Dermis microvascular lymphatic vessel endothelial cell (primary cell): Measurements from ENCODE around the gene BCL3. TPM values are rescaled to one million over a fixed set of nuclear protein-coding genes. Genes with fewer than 3 reads are reported as not detected.
A peak's percentile ranks its signal among the peaks of the same experiment; 100 is the strongest.
"Not testable (repeated sequence)": the region's sequence is repeated elsewhere in the genome, so short reads cannot be mapped to it uniquely, and the experiment has no call there.

ENCODE experiments used
- DNase-seq, 2 donors: peaks; one replicate each; pipeline versions ENCODE4 v3.0.0 to v3.0.0-alpha.2; 2010; ENCODE audit warnings: low read depth in 2 of 2
- total RNA-seq: library from RNA; depleted of rRNA; stranded (reverse); fragments of >200 nt; gene quantifications from 2 replicates; pipeline ENCODE4 v1.2.1, GENCODE V29; 2014

The BCL3 gene
- total RNA-seq, 1 donor from 2014 or later = 1.4 TPM

DNA sequence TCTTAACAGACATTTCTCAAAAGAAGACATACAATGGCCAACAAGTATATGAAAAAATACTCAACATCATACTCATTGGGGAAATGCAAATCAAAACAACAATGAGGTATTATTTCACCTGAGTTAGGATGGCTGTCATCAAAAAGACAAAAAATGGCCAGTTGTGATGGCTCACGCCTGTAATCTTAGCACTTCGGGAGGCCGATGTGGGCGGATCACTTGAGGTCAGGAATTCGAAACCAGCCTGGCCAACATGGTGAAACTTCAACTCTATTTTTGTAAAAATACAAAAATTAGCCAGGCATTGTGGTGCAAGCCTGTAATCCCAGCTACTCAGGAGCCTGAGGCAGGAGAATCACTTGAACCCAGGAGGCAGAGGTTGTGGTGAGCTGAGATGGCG, 27.6 kb upstream of the BCL3 start:
- DNase-seq = no peak

DNA sequence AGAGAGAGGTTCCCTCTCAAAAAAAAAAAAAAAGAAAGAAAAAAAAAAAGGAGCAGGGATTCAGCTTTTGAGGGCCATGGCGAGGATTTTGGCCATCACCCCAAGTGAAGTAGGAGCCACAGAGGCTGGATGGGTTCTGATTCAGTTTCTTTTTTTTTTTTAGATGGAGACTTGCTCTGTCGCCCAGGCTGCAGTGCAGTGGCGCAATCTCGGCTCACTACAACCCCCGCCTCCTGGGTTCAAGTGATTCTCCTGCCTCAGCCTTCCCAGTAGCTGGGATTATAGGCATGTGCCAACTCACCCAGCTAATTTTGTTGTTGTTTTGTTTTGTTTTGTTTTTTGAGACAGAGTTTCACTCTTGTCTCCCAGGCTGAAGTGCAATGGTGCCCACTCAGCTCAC, 27.1 kb upstream of the BCL3 start:
- DNase-seq = not testable (repeated sequence)

DNA sequence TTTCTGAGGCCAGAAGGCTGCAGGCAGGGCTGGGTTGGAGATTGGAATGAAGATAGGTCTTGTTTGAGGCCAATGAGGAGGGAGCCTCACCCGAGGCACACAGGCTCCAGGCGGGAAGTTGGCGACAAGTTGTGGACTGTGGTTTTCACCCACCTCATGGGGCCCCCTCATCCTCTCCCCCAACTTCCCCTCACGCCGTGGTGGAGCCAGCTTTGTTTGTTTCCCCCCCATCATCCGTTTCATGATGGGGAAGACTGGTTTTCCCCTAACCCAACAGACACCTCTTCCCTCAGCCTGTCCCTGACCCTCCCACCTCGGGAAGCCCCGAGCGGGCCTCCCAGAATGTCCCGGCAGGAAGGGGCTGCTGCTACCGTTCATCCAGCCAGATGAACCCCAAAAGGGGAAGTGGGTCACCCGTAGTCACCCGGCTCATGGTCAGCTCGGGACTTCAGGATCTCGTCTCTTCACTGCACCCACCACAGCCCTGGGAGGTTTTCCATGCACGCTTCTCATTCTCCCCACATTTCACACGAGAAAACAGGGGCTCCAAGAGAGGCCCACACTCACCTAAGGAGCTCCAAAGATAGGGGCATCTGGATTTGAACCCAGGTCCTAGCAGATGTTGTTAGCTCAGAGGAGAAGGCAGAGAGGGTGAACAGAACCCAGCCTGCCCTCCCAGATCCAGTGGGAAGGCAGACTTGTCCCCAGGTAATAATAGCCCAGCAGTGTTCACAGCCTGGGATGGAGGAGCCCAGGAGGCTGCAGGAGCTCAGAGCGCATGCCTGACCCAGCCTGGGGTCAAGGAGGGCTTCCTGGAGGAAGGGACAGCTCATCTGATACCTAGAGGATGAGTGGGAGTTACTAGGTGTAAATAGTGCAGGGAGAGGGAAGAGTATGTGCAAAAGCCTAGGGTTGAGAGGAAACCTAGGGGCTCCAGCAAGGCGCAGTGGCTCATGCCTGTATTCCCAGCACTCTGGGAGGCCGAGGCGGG, 26.1 kb upstream of the BCL3 start:
- DNase-seq = peak; percentile 18 to 79

DNA sequence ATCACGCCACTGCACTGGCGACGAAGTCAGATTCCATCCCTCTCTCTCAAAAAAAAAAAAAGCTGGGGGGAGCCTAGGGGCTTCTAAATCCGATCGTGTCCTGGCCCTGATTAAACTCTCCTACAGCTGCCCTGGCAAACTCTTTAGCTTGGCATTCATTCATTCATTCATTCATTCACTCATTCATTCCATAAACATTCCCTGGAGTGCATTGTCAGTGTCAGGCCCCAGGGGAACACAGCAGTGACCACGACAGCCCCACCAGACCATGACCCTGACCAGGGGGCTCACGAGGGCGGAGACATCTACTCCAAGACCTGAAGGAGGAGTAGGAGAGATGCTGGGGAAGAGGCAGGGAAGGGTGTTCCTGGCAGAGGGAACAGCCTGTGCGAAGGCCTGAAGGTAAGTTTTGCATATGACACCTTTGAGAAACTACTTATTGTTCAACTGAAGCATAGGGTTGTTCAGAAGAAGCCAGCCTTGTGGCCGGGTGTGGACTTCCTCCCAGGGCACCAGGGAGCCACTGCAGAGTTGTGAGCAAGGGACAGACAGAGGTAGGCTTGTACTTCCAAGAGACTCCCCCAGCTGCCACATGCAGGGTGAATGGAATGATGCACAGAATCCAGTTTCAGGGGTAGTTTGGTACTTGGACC, 25.1 kb upstream of the BCL3 start:
- DNase-seq = no peak

DNA sequence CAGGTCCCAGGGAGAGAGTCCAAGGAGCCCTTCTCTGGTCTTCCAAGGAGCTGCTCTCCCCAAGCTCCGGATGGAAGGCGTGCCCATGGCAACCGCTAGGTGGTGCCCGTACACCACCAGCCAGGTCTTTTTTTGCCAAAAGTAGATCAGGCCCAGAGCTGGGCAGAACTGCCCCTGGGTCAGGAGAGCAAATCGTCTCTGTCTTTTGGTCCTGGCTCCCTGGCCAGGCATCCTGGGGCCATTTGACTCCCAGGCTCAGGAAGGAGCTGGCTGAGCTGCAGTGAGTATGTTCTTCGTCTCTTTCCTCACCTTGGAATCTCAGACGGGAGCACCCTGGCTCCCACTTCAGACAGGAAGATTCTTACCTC, 24.6 kb upstream of the BCL3 start:
- DNase-seq = peak; percentile 32 to 77

DNA sequence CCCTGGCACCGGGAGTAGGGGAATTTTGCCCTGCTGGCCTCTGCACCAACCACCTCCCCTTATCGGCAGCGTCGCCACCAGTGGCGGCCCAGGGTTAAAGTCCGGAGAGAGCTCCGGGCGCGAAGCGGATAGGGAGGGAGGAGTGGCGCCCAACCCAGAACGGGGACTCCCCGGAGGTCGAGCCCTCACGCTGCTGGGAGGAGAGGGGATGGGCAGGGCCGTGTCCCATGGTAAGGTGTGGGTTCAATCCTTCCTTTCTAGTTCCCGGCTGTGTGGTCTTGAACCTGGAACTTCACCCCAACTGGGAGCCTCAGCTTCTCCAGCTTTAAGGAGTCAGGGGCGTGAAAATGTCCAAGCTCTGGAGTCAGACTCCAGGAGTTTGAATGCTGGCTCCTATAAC, 23.3 kb upstream of the BCL3 start:
- DNase-seq = peak in 1 of 2 donors; percentile 33

DNA sequence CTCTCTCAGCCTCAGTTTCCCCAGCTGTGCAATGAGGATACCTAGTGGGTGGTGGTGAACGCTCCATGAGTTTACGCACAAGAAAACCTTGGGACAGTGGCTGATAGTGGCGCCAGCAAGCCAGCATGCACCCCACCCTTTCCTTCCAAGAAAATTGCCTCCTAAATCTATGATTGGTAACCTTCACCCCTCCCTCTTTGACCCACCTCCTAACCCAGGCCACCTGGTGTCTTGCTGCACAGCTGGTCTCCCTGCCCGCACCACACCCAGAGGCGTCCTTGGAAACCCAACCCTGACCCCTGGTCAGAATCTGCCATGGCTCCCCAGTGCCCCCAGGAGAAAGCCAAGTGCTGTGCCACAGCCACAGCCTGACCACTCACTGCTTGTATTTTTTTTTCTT, 22.8 kb upstream of the BCL3 start:
- DNase-seq = no peak

DNA sequence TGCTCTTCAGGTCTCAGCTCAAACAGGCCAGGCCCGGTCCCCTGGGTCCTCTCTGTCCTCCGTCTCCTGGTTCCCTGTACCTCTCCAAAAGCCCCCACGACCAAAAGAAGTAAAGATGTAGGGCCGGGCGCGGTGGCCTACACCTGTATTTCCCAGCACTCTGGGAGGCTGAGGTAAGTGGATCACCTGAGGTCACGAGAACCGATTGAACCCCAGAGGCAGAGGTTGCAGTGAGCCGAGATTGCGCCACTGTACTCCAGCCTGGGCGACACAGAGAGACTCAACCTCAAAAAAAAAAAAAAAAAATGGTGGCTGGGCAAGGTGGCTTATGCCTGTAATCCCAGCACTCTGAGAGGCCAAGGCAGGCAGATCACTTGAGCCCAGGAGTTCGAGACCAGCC, 22.0 kb upstream of the BCL3 start:
- DNase-seq = no peak

DNA sequence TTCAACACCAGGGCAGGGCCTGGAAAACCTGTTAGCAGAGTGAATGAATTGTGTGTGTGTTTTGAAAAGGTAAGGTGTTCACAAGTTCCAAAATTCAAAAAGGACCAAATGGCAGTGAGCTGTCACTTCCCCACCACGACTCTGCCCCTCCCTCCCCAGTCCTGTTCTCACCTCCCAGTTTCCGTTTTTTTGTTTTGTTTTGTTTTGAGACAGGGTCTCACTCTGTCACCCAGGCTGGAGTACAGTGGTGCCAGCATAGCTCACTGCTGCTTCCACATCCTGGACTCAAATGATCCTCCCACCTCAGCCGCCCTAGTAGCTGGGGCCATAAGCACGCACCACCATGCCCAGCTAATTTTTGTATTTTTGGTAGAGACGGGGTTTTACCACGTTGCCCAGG, 20.3 kb upstream of the BCL3 start:
- DNase-seq = no peak

DNA sequence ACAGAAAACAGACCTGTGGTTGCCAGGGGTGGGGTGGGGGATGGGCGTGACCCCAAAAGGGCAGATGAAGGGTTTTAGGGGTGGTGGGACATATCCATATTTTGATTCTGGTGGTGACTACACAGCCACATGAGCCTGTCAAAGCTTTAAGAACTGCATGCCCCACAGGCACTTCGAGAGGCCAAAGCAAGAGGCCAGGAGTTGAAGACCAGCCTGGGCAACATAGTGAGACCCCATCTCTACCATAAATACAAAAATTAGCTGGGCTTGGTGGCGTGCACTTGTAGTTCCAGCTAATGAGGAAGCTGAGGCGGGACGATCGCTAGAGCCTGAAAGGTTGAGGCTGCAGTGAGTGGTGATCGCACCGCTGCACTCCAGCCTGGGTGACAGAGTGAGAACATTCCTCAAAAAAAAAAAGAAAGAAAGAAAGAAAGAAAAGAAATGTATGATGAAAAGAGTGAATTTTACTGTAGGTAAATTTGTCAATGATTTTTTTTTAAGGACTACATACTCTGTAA, 18.9 kb upstream of the BCL3 start:
- DNase-seq = no peak

DNA sequence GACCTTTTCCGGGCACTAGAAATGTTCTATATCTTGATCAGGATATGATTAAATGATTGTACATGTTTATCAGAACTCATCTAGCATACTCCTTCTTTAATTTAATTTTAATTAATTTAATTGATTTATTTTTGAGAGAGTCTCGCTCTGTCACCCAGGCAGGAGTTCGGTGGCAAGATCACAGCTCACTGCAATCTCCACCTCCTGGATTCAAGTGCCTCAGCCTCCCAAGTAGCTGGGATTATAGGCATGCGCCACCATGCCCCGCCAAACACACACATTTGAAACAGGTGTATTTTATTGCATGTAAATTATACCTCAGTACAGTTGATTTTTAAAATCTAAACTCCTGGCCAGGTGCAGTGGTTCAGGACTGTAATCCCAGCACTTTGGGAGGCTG, 17.4 kb upstream of the BCL3 start:
- no peak for DNase-seq

DNA sequence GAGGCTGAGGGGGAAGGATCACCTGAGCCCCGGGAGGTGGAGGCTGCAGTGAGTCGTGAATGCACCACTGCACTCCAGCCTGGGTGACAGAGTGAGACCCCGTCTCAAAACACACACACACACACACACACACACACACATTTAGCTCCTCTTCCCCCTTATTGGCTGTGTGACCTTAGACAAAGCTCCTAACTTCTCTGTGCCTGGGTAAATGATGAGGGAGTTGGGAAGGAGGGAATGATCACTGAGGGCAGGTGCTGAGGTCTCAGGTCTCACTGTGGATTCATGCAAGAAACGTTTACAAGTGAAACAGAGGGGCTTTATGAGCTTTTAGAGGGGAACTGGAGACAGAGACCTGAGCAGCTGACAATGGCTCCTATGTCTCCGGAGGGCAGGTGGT, 16.9 kb upstream of the BCL3 start:
- no peak for DNase-seq

DNA sequence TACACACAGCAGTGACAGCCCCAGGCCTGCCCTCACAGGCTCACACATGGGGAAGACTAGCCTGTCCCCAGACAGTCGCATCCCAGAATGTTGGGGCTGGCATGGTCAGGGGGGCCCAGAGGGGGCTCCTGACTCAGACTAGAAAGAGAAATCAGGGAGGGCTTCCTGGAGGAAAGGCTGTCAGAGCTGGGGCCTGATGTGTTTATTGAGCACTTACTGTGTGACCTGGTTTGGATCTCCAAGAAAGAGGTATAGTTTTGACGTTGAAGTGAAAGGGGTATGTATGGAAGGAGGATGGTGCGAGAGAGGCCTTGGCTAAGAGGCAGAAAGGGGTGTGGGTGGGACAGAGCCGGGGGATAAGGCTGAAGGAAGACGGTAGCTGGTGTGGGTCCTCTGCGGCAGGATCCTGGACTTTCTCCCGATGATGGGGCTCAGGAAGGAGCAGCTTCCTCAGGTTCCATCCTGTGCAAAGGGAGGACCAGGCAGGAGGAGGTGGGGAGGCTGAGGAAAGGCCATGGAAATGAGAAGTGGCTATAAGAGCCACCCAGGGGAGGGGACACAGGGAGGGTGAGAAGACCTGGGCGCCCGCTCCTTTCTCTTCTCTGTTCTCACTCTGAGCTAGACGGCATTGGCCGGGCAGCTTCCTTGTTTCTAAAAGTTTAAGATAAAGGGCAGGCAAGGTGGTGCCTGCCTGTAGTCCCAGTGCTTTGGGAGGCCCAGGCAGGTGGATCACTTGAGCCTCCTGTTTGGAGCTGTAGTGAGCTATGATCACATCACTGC, 16.1 kb upstream of the BCL3 start:
- DNase-seq = no peak

DNA sequence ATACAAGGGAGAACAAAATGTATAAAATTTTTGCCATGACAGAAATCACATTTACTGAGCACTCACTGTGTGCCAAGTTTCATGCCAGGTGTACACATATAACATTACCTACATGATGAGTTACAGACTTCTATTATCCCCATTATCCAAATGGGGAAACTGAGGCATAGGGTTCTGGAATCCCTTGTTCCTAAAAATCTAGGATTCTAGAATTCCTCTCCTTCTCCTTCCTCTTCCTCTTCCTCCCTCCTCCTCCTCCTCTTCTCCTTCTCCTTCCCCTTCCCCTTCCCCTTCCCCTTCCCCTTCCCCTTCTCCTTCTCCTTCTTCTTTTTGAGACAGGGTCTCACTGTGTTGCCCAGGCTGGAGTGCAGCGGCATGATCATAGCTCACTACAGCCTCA, 14.2 kb upstream of the BCL3 start:
- DNase-seq = no peak

DNA sequence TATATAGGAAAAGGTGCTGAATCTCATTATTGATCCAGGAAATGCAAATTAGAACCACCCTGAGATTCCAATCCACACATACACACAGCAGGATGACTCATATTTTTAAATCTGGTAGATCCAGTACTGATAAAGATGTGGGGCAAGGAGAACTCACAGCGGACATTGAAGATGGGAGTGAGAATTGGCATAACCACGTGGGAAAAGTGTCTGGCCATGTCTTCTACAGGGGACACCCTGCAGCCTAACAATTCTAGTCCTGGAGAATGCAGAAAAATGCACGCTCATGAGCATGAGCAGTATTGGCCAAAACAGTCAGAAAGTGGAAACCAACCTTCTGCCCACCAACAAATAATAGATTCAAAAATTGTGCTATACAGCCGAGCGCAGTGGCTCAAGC, 13.5 kb upstream of the BCL3 start:
- no peak for DNase-seq

DNA sequence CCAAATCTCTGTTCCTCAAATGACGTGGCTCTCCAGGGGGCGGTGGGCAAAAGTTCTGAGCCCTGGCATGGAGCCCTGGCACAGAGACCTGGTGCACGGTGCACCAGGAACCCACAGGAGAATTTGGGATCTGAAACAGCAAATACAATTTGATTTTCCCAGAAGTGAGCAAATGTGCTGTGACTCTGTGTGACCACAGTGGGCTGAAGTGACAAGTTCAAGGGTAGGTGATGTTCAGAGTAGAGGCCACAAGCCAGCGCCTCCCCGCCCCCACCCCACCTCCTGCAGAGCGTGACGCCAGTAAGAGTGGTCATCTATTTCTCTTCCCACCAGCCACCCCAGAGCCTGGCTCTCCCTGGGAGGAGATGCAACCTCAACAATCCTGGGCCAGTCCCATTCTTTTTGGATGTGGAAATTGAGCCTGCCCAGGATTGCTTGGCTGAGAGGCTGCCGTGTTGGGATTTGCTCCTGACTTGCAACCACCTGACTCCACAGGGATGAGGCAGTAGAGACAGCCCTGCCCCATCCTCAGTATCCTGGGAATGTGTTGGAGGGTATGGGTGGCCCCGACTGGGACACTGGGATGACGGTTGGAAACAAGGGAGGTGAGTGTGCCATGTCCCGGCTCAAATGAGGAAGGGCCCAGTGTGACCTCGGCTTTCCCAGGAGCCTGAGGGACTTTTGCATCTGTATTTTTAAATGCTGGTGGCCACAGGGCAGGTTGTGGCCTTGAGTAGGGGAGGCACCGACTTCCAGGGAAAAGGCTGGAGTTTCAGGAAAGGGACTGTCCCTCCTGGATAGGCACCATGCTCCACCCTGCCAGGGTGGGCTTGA, 11.1 kb upstream of the BCL3 start:
- no peak for DNase-seq

DNA sequence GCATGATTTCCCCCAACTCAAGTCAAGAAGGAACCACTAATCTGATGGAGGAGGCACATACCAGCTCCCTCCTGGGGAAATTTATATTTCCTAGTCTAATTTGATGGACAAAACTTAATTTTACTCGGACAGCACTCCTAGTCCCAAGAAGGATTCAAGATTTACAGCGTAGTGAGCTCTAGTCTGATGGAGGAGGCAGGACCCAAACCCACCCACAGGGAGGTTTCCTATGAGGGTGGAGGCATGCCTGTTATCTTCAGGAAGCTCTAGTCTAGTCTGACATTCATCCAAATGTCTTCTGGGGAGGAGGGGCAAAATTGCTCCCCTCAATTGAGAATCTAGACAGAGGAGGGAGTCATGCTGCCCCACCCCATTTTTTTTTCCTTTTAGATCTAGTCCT, 10.4 kb upstream of the BCL3 start:
- no peak for DNase-seq

DNA sequence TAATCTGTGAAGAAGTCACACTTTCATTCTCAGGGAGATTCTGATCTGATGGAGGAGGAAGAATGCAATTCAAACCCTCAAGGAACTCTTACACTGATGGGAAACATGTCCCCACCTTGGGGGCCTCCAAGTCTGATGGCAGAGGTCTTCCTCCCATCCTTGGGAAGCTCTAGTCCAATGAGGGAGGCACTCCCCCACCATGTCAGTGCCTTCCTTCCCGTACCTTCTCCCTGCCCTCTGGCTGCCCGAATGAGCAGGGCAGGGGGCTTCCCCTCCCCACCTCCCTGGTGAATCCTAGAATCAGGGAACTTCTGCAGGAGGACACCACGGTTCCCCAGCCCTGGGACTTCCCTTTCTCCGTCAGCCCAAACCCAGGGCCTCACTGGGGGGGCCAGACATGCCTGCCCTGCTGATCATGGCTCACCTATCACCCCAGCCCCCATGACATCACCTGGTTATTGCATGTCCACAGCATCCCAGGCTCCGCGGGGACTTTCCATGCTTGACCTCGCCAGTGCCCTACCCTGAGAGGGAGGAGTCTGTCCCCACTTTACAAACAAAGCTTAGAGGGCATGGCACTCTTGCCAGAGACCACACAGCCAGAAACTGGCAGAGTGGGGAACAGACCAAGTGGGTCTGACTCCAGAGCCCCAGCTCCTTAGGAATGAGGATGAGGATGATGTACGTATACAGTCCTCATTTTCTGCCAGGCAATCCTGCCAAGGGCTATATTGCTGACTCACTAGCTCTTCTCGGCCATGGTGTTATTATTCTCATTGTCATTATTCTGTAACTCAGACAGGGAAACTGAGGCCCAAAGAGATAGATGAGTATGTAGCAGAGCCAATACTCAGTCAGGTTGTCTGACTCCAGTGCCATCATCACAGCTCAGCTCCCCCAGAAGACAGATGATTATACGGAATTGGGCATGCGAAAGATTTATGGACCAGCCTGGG, 9.6 kb upstream of the BCL3 start:
- no peak for DNase-seq

DNA sequence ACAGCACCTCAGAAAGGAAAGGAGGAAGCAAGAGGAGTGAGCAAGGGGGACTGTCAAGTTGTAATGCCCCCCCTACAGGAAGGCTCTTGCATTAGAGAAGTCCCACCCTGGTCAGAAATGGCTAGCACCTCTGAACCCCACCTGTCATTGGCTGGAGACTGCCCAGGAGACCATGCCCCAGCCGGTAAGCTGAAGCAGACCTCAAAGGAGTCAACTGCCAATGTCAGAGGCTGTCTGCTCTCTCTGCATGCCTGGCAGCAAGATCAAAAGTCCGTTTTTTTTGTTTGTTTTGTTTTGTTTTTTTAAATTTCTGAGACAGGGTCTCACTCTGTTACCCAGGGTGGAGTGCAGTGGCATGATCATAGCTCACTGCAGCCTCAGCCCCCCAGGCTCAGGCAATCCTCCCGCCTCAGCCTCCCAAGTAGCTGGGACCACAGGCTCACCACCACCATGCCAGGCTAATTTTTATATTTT, 8.1 kb upstream of the BCL3 start:
- DNase-seq = no peak

DNA sequence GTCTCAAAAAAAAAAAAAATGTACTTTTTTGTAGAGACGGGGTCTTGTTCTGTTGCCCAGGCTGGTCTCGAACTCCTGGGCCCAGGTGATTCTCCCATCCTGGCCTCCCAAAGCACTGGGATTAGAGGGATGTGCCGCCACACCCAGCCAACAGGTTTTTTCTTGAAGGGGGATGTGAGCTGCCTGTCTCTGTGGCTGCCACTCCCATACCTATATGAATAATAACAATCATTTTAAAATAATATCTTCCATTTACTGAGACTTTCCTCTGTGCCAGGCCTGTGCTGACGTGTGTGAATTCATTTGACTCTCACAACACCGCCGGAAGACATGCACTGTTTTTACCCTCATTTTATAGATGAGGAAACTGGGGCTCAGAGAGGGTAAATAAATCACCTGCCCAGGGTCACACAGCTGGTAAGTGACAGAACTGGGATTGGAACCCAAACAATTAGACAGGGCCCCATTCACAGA, 7.2 kb upstream of the BCL3 start:
- peak in 1 of 2 donors; percentile 49 for DNase-seq
